NCI-H748 treated with DMSO at 0.1 percent for 48 hours (cell line): ENCODE data around the gene NDUFA13.

ENCODE experiments used
- DNase-seq: peaks from one replicate; lab custom pipeline; 2025; lab: John Stamatoyannopoulos, UW

The NDUFA13 gene

DNA sequence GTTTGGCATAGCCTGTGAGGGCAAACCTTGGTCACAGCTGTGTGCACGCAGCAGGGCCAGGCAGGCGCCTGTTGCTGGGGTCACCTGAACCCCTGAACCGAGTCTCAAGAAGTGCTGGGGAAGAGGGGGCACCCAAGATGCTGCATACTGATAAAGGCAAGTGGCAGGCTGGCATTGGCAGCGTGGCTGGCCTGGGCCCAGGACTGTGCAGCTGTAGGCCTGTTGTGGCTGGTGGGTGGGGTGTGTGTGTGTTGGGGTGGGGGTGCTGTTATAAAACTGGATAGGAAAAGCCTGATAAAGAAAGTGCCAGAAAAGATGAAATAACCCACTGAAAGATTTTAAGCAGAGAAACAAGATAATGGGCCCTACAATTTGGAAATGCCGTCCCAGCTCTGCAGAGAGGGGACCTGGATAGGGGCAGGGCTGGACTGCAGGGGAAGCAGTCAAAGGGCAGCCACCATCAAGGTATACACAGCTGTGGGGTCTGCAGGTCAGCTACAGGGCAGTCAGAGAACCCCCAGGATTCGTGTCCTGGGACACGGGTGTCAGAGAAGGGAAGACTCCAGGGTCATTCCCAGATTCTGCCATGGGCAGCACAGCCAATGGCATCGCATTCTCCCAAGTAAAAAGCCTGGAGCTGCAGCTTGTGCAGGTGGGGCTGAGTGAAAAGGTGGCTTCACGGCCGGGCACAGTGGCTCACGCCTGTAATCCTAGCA, 55.2 kb downstream of the NDUFA13 start:
- DNase-seq, result no peak

GRCh38 chr19:19575411-19575810, 59.4 kb downstream of the NDUFA13 start:
- DNase-seq, result peak; percentile 76
